HG03521 (cell line): ENCODE results near the gene OCLN.
"Not testable (repeated sequence)": the region's sequence is repeated elsewhere in the genome, so short reads cannot be mapped to it uniquely, and the experiment has no call there.

Source experiments
- ATAC-seq: cut with Tn5 transposase; IDR thresholded peaks from one replicate; pipeline ENCODE4 v1.9.1; 2021; ENCODE audit warnings: mild to moderate bottlenecking, moderate library complexity; ENCODE audit not compliant: unreplicated experiment

The OCLN gene

GRCh38 chr5:69489246-69489645, 3.3 kb upstream of the OCLN start:
- ATAC-seq = no peak

- no peak for ATAC-seq
Observed at GRCh38 chr5:69491027-69491426, 1.6 kb upstream of the OCLN start.

- no peak for ATAC-seq
Observed at GRCh38 chr5:69491838-69492390, 676 bp upstream of the OCLN start.

- ATAC-seq = no peak
Observed at GRCh38 chr5:69492923-69493395, 369 bp downstream of the OCLN start.

DNA sequence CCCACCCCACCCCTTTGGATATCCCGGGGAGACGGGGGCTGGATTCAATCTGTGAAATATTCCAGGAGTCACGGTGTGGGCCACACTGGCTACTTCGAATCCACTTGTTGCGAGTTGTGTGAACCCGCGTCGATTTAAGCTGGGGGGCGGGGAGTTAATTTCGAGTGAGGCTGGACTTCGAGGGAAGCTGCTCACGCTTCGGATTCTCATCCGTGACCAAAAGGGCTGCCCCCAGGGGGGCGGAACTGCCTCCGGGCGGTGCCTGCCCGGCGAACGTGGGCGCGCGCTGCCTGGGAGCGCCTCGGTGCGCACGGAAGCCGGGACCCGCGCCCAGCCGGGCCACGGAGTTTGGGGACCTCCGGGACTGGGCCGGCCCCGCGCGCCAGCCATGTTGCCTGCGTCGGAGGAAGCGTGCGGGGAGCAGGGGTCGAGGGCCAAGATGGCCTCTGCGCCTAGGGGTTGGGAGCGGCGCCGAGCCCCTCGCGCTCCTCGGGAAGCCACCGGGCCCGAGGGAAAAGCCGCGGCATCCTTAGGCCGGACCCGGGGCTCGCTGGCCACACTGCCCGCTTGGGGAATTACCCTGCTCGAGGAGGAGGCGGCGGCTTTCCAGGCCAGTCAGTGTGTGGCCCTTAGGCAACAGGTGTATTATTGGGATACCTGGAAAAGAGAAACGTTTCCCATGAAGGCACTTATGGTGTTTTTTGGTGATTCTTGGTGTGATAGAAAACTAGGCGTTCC, 975 bp downstream of the OCLN start:
- no peak for ATAC-seq

GRCh38 chr5:69494452-69494851, 1.9 kb downstream of the OCLN start:
- ATAC-seq = no peak

- no peak for ATAC-seq
Observed at GRCh38 chr5:69497006-69497520, 4.5 kb downstream of the OCLN start.

GRCh38 chr5:69498384-69498783, 5.8 kb downstream of the OCLN start:
- ATAC-seq = no peak

DNA sequence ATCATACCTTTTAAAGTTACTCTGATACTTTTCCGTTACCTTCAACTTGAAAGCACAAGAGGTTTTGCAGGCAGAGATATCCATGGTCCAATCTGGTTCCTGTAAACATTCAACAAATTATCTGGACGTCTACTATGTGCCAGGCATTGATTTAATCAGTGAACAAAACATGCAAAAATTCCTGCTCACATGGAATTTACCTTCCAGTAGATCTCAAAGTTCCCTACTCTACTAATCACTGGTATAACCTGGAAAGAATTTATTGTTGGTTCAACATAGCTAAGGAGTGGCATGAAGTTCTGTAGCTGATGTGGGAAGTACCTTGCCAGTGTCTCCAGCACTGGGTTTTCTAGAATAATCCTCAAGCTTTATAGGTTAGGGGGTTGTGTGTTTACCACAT, 9.8 kb downstream of the OCLN start:
- no peak for ATAC-seq

DNA sequence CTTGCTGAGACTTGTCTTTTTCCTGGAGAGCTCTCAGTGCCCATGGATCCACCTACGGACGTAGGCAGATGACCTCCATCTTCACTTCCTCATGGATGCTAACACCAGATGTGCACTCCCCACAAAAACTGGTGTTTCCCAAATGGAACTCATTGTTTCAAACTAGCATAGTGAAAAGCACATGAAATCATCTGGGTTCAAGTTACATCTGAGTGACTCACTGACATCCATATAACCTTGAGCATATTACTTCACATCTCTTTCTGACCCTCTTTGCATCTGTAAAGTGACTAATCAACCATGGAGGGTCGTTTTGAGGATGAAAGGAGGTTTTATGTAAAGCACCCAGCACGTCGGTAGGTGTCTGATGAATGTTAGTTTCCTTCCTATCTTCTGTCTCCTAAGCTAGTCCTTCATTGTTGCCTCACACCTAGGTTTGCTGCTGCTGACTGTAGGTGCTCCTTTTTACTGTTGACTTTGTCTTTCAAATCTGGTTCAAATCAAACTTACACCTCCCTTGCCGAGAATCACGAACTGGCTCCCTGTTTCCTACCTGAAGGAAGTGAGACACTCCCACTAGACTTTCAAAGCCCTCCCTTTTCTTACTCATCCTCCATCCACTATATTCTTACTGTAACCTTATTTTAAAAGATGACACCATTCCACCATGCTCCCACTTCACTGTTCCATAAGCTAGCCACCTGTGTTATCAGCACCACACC, 10.3 kb downstream of the OCLN start:
- no peak for ATAC-seq

DNA sequence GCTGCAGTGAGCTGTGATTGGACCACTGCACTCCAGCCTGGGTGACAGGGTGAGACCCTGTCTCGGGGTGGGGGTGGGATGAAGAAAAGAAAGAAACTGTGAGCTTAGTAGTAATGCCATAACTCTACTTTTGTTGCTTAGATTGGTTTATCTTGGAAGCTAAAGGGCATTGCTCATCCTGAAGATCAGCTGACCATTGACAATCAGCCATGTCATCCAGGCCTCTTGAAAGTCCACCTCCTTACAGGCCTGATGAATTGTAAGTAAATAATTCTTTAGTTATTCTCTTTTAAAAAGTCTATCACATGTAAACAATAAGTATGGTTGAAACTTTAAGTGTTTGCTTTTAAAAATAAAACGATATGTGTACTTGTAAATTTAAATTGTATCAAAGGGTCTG, 11.4 kb downstream of the OCLN start:
- ATAC-seq = no peak

GRCh38 chr5:69505306-69505705, 12.7 kb downstream of the OCLN start:
- no peak for ATAC-seq

- ATAC-seq = no peak
Observed at GRCh38 chr5:69509212-69509611, 16.6 kb downstream of the OCLN start.

- no peak for ATAC-seq
Observed at GRCh38 chr5:69510694-69511093, 18.1 kb downstream of the OCLN start.

DNA sequence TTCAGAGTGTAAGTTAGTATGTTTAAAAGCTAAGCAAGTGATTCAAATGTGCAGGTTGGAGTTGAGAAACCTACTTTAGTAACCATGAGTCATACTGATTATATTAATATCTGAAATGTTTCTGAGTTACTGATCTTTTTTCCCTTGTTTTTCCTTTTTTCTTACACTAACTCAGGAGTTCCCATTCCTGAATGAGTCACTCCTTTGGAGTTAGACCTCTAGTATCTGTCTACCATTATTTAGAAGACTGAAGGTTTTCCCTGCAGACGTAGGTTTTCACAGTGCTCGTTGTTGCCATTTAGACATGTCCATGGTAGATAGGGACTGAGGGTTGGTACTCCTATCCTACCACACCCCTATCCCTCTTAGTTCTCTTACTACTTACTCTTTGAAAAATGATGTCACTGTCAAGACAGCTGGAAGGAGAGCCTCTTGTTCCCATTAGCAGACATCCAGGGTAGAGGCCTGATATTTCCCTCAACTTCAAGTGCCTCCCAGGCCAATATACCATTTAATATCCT, 20.2 kb downstream of the OCLN start:
- ATAC-seq = no peak

- not testable (repeated sequence) for ATAC-seq
Observed at GRCh38 chr5:69515570-69515969, 23.0 kb downstream of the OCLN start.

- ATAC-seq = no peak
Observed at GRCh38 chr5:69516769-69517168, 24.2 kb downstream of the OCLN start.

GRCh38 chr5:69517763-69518212, 25.2 kb downstream of the OCLN start:
- ATAC-seq = no peak

DNA sequence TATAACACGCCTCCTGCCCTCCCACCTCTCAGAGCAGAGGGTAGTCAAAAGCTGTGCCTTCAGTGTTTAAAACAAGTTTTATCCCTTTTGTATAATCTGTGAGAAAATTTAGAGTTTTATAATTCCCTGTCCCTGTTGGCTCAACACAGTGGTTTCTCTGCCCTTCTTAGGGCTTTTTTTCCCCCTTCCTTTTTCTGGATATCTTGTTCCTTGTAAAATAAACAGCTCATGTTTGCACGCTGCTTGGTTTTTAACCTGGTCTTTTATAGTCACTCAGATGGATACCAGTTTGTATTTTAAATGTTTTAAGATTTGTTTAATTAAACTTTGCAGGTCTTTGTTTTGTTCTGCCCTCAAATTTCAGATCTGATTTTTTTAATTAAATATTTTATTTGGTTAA, 26.7 kb downstream of the OCLN start:
- no peak for ATAC-seq

GRCh38 chr5:69522035-69522434, 29.4 kb downstream of the OCLN start:
- no peak for ATAC-seq

GRCh38 chr5:69525490-69525889, 32.9 kb downstream of the OCLN start:
- ATAC-seq = no peak

GRCh38 chr5:69526660-69527059, 34.1 kb downstream of the OCLN start:
- no peak for ATAC-seq
